K562 (cell line): ENCODE results near the gene IL18RAP. TPM values are rescaled to one million over a fixed set of nuclear protein-coding genes. Genes with fewer than 3 reads are reported as not detected.
A peak's percentile ranks its signal among the peaks of the same experiment; 100 is the strongest.

Source experiments
- ATAC-seq: fragments of 200-7000 bp; cut with Tn5 transposase; 3 replicates; pipeline ENCODE4 v1.9.1; 2020; ENCODE audit warnings: moderate library complexity
- BruUV-seq: library from RNA; stranded (reverse); fragments of 400-500 nt; replicated peaks from 2 replicates; lab custom pipeline; 2021; lab: Mats Ljungman, UMichigan
- CTCF ChIA-PET: fragments of 300-600 bp; formaldehyde crosslinking; extraction: SDS; loops from one replicate; lab custom pipeline; 2021; ENCODE audit warnings: low intra/inter-chr PET ratio; lab: Yijun Ruan, JAX
- POLR2A ChIA-PET: fragments of 300-600, 350-650 bp; sonication (Branson Sonifier 250); formaldehyde crosslinking; extraction: SDS; loops from one replicate; lab custom pipeline; 2021; ENCODE audit warnings: antibody characterized with exemption, inconsistent platforms; lab: Yijun Ruan, JAX
- DNase-seq, 4 experiments: peaks; one replicate each; pipeline versions ENCODE4 v3.0.0 to v3.0.0-alpha.2; 2011 to 2018; ENCODE audit warnings: low spot score in 3 of 4, mixed read lengths in 3 of 4; ENCODE audit errors: extremely low read depth in 1 of 4
- FAIRE-seq: peaks from 2 replicates; lab custom pipeline; 2011; peaks lifted over from hg19 to GRCh38; lab: Jason Lieb, UNC
- H2AFZ ChIP-seq: 2 replicates; pipeline ENCODE4 v1.6.0; 2011; ENCODE audit warnings: low read depth, low read length, control low read depth, inconsistent platforms
- H3K27ac ChIP-seq: fragments of 200-600 bp; 3 replicates; pipeline ENCODE4 v1.8.0; 2011; ENCODE audit warnings: low read depth, mild to moderate bottlenecking, control low read depth, inconsistent platforms, low read length, moderate library complexity, mixed read lengths; ENCODE audit errors: extremely low read depth
- H3K27me3 ChIP-seq, 2 experiments: fragments of 300-600 bp in 1 of 2; 2 replicates in 1 of 2; 3 replicates in 1 of 2; pipeline versions ENCODE4 v1.6.0 to v1.8.0; 2011; ENCODE audit warnings: inconsistent platforms in 2 of 2, low read length in 2 of 2, mild to moderate bottlenecking in 1 of 2, mixed read lengths in 1 of 2, moderate library complexity in 1 of 2; ENCODE audit not compliant: control insufficient read depth in 2 of 2, insufficient read depth in 2 of 2
- H3K36me3 ChIP-seq: fragments of 300-600 bp; 3 replicates; pipeline ENCODE4 v1.8.0; 2011; ENCODE audit warnings: mild to moderate bottlenecking, low read length, inconsistent platforms; ENCODE audit not compliant: control insufficient read depth, insufficient read depth
- H3K4me1 ChIP-seq, 2 experiments: fragments of 200-600 bp in 1 of 2; replicated peaks in 1 of 2; 2 replicates in 1 of 2; 3 replicates in 1 of 2; pipeline versions ENCODE4 v1.5.1 to v1.8.0; 2011; ENCODE audit warnings: inconsistent platforms in 2 of 2, low read length in 2 of 2, mild to moderate bottlenecking in 1 of 2, mixed read lengths in 1 of 2, moderate library complexity in 1 of 2; ENCODE audit not compliant: control insufficient read depth in 2 of 2, insufficient read depth in 2 of 2
- H3K4me2 ChIP-seq: 2 replicates; pipeline ENCODE4 v1.6.1; 2011; ENCODE audit warnings: low read length, control low read depth, inconsistent platforms, mixed read lengths; ENCODE audit not compliant: insufficient read depth
- H3K4me3 ChIP-seq: fragments of 200-600 bp; sonication (generic), shearing (Covaris generic); 2 replicates; pipeline ENCODE4 v1.5.1; 2016; ENCODE audit warnings: control low read depth, inconsistent platforms
- H3K79me2 ChIP-seq: fragments of 200-600 bp; 3 replicates; pipeline ENCODE4 v1.8.0; 2011; ENCODE audit warnings: low read length, inconsistent platforms; ENCODE audit not compliant: control insufficient read depth, insufficient read depth
- H3K9ac ChIP-seq, 2 experiments: 2 replicates each; pipeline versions ENCODE4 v1.6.0 to v1.6.1; 2011; ENCODE audit warnings: low read depth in 2 of 2, low read length in 2 of 2, control low read depth in 1 of 2, inconsistent platforms in 1 of 2, mild to moderate bottlenecking in 1 of 2, mixed read lengths in 1 of 2; ENCODE audit not compliant: insufficient read depth in 1 of 2
- H3K9me1 ChIP-seq: one replicate; pipeline ENCODE4 v1.6.0; 2011; ENCODE audit warnings: inconsistent platforms, mild to moderate bottlenecking, low read length, moderate library complexity; ENCODE audit not compliant: control insufficient read depth, insufficient read depth
- H3K9me3 ChIP-seq: replicated peaks from 2 replicates; pipeline ENCODE4 v1.5.1; 2011; ENCODE audit warnings: low read depth, low read length, inconsistent platforms; ENCODE audit not compliant: control insufficient read depth, insufficient read depth
- H4K20me1 ChIP-seq: replicated peaks from 2 replicates; pipeline ENCODE4 v1.6.1; 2011; ENCODE audit warnings: low read length, inconsistent platforms, mixed read lengths; ENCODE audit not compliant: control insufficient read depth, insufficient read depth
- NRF1 ChIP-seq, 2 experiments: fragments of 450-650 bp; IDR thresholded peaks in 1 of 2; conservative IDR thresholded peaks in 1 of 2; 2 replicates each; pipeline ENCODE4 v1.6.1; 2014; ENCODE audit warnings: mild to moderate bottlenecking in 2 of 2
- RAD21 ChIP-seq, 2 experiments: fragments of 250-450 bp in 1 of 2; fragments of 450-650 bp in 1 of 2; sonication (Bioruptor Pico) in 1 of 2; formaldehyde crosslinking in 1 of 2; IDR thresholded peaks in 1 of 2; conservative IDR thresholded peaks in 1 of 2; 2 replicates each; pipeline versions ENCODE4 v1.4.0 to v1.8.0; 2020 to 2022; ENCODE audit warnings: mild to moderate bottlenecking in 2 of 2, moderate library complexity in 1 of 2
- WGBS: fragments of 100-300 bp; shearing (Covaris generic); methylation state at CpG from one replicate; pipeline ENCODE4 v1.1.6; 2016; ENCODE audit warnings: low coverage, mixed read lengths; ENCODE audit not compliant: insufficient coverage; ENCODE audit errors: missing lambda C conversion rate; 5-methylcytosine and 5-hydroxymethylcytosine counted together
- in situ Hi-C: fragments of 300-500 bp; cut with MboI; formaldehyde crosslinking; loops from 4 replicates; pipeline ENCODE4 v1.15.0; 2018; ENCODE audit warnings: inconsistent platforms, mixed read lengths
- intact Hi-C: fragments of 100-400 bp; cut with micrococcal nuclease; formaldehyde crosslinking; loops from 2 replicates; pipeline ENCODE4 v1.14.2; 2022
- polyA plus RNA-seq, 8 experiments: library from polyadenylated mRNA; depleted of rRNA in 4 of 8; stranded (reverse) in 5 of 8; unstranded in 3 of 8; fragments of >200 nt; fragmentation: Nextera tagmentation in 2 of 8; fragmentation: Illumina TruSeq in 1 of 8; extraction: Ambion mirVana in 2 of 8; extraction: Trizol in 1 of 8; gene quantifications; 2 replicates each; pipeline versions ENCODE4 v1.2.1 to v1.2.3, GENCODE V29; 2011 to 2014; ENCODE audit warnings: inconsistent platforms in 1 of 8, missing spikeins in 1 of 8
- total RNA-seq, 7 experiments: library from RNA; depleted of rRNA in 6 of 7; stranded (reverse); fragments of >200 nt in 6 of 7; fragmentation: Illumina TruSeq in 2 of 7; extraction: Trizol in 2 of 7; gene quantifications; 2 replicates each; pipeline versions ENCODE4 v1.2.1 to v1.2.3, GENCODE V29; 2011 to 2021; ENCODE audit warnings: low replicate concordance in 1 of 7
- TF ChIP-seq, protein P1 (sequence below): IDR thresholded peaks from 3 replicates; pipeline ENCODE4 v1.6.1; 2011; ENCODE audit warnings: borderline replicate concordance, mild to moderate bottlenecking, moderate library complexity; ENCODE audit not compliant: insufficient read length; ENCODE audit errors: extremely low read depth
- TF ChIP-seq, protein P2 (sequence below): fragments of 450-650 bp; formaldehyde crosslinking; IDR thresholded peaks from 2 replicates; pipeline ENCODE4 v1.4.0; 2020; ENCODE audit warnings: mild to moderate bottlenecking, moderate library complexity
- TF ChIP-seq, protein P3 (sequence below), 3 experiments: IDR thresholded peaks in 2 of 3; conservative IDR thresholded peaks in 1 of 3; 2 replicates each; pipeline ENCODE4 v1.5.1; 2011 to 2012; ENCODE audit warnings: low read length in 3 of 3, mild to moderate bottlenecking in 3 of 3, control low read depth in 2 of 3, improper control_type of control experiment in 1 of 3, inconsistent platforms in 1 of 3, low read depth in 1 of 3, mixed read lengths in 1 of 3, moderate library complexity in 1 of 3; ENCODE audit not compliant: insufficient read depth in 2 of 3

IL18RAP gene
- total and polyA plus RNA-seq, 9 of the 15 experiments (the other 6 are each of a cell fraction or from before 2014, with no cell fraction given): 1.1 to 20.5 (median 5.8) TPM

DNA sequence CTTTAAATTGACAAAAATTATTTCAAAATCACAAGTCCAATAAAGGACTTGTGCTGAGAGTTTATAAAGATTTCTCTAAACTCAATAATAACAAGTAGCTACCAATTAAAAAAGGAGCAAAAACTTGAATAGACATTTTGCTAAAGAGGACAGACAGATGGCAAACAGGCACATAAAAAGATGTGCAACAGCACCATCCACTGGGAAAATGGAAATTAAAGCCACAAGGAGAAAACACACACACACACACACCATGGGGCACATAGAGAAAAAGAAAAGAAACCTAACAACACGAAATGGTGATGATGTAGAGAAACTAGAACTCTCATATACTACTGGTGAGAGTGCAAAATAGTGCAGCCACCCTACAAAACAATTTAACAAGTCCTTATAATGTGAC, 37.5 kb downstream of the IL18RAP start:
- FAIRE-seq (peak; percentile 83), DNase-seq (peak in 1 of 4 experiments; percentile 24), ATAC-seq (peak; percentile 57; the same call in 2 of the 3 replicates)
- Histone ChIP-seq H3K27me3 (peaks cover 5 to 7% of the 10 kb centered on the region in 2 experiments; a peak in 3 of 5 replicates), H3K9me3 (no peaks in the 10 kb centered on the region), H3K9me1 (no peaks in the 10 kb centered on the region), H3K36me3 (no peaks in the 10 kb centered on the region), H3K27ac (no peak overlapping the region), H4K20me1 (no peaks in the 10 kb centered on the region)
- in situ Hi-C loops: no loop called here
- intact Hi-C loops: loop anchor here (5.0 kb wide), 1 partner anchor 103 kb away; the partner anchor contains the start of gene IL18R1
- TF ChIP-seq RAD21 (CRISPR knock-in tag; conservative IDR thresholded peaks at IDR 0.05 in 1 of 2, IDR thresholded peaks at IDR 0.05 in 1 of 2): peak; percentile 48 to 74
- TF ChIP-seq NRF1 (conservative IDR thresholded peaks at IDR 0.05 in 1 of 2, IDR thresholded peaks at IDR 0.05 in 1 of 2): no peak
- TF ChIP-seq, protein P1, sequence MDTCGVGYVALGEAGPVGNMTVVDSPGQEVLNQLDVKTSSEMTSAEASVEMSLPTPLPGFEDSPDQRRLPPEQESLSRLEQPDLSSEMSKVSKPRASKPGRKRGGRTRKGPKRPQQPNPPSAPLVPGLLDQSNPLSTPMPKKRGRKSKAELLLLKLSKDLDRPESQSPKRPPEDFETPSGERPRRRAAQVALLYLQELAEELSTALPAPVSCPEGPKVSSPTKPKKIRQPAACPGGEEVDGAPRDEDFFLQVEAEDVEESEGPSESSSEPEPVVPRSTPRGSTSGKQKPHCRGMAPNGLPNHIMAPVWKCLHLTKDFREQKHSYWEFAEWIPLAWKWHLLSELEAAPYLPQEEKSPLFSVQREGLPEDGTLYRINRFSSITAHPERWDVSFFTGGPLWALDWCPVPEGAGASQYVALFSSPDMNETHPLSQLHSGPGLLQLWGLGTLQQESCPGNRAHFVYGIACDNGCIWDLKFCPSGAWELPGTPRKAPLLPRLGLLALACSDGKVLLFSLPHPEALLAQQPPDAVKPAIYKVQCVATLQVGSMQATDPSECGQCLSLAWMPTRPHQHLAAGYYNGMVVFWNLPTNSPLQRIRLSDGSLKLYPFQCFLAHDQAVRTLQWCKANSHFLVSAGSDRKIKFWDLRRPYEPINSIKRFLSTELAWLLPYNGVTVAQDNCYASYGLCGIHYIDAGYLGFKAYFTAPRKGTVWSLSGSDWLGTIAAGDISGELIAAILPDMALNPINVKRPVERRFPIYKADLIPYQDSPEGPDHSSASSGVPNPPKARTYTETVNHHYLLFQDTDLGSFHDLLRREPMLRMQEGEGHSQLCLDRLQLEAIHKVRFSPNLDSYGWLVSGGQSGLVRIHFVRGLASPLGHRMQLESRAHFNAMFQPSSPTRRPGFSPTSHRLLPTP: no peak
- TF ChIP-seq, protein P2, sequence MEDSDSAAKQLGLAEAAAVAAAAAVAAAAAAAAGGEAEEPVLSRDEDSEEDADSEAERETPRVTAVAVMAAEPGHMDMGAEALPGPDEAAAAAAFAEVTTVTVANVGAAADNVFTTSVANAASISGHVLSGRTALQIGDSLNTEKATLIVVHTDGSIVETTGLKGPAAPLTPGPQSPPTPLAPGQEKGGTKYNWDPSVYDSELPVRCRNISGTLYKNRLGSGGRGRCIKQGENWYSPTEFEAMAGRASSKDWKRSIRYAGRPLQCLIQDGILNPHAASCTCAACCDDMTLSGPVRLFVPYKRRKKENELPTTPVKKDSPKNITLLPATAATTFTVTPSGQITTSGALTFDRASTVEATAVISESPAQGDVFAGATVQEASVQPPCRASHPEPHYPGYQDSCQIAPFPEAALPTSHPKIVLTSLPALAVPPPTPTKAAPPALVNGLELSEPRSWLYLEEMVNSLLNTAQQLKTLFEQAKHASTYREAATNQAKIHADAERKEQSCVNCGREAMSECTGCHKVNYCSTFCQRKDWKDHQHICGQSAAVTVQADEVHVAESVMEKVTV (CRISPR knock-in tag): 0 out of 2 replicates have a peak, but pooled peaks have one; percentile 9
- TF ChIP-seq, protein P3, sequence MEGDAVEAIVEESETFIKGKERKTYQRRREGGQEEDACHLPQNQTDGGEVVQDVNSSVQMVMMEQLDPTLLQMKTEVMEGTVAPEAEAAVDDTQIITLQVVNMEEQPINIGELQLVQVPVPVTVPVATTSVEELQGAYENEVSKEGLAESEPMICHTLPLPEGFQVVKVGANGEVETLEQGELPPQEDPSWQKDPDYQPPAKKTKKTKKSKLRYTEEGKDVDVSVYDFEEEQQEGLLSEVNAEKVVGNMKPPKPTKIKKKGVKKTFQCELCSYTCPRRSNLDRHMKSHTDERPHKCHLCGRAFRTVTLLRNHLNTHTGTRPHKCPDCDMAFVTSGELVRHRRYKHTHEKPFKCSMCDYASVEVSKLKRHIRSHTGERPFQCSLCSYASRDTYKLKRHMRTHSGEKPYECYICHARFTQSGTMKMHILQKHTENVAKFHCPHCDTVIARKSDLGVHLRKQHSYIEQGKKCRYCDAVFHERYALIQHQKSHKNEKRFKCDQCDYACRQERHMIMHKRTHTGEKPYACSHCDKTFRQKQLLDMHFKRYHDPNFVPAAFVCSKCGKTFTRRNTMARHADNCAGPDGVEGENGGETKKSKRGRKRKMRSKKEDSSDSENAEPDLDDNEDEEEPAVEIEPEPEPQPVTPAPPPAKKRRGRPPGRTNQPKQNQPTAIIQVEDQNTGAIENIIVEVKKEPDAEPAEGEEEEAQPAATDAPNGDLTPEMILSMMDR (IDR thresholded peaks at IDR 0.05 in 2 of 3, conservative IDR thresholded peaks at IDR 0.05 in 1 of 3; ENCODE audit: insufficient read depth in 2 of 3, low read depth in 1 of 3, low read length in 3 of 3): peak; percentile 25 to 48 (median 47); a peak in 5 of 6 replicates
- TF ChIP-seq, all 486 proteins: peak for 3
- no TSS peak for BruUV-seq
- no peak overlapping the region for H3K9ac ChIP-seq
- no peak overlapping the region for H2AFZ ChIP-seq
- 0% methylated on average over 1 of the region's 1 CpG for WGBS
- CTCF ChIA-PET: no interaction called here
- H3K79me2 ChIP-seq: no peaks in the 10 kb centered on the region
- POLR2A ChIA-PET: interaction anchor here (0.7 kb wide), 1 partner anchor 522 kb away, joined by 3 read pairs; no protein-coding TSS in a partner anchor
- H3K4me2 ChIP-seq: no peak overlapping the region
- H3K4me3 ChIP-seq: no peak overlapping the region
- H3K4me1 ChIP-seq: no peaks in the 10 kb centered on the region
